H1 (cell line): ENCODE data around the gene TRAF1. TPM values are rescaled to one million over a fixed set of nuclear protein-coding genes. Genes with fewer than 3 reads are reported as not detected.

Source experiments
- CTCF ChIA-PET: fragments of 300-600 bp; sonication (Branson Sonifier 250); formaldehyde crosslinking; loops from one replicate; lab custom pipeline; 2021; ENCODE audit not compliant: partially characterized antibody; lab: Charles Lee
- POLR2A ChIA-PET: fragments of 300-600 bp; sonication (Branson Sonifier 250); formaldehyde crosslinking; loops from one replicate; lab custom pipeline; 2021; ENCODE audit warnings: inconsistent platforms; ENCODE audit not compliant: partially characterized antibody; lab: Charles Lee
- DNase-seq, 2 experiments: peaks; one replicate each; pipeline versions ENCODE4 v3.0.0 to v3.0.0-alpha.2; 2010 to 2022; ENCODE audit warnings: low spot score in 2 of 2, low read depth in 1 of 2, mixed read lengths in 1 of 2
- FAIRE-seq: peaks from 2 replicates; lab custom pipeline; 2011; peaks lifted over from hg19 to GRCh38; lab: Jason Lieb, UNC
- H2AFZ ChIP-seq: 2 replicates; pipeline ENCODE4 v1.8.1; 2012; ENCODE audit warnings: low read length, inconsistent platforms
- H2AK5ac ChIP-seq: 2 replicates; pipeline ENCODE4 v1.6.1; 2013; ENCODE audit warnings: low read depth, low read length
- H2BK120ac ChIP-seq: replicated peaks from 2 replicates; pipeline ENCODE3; 2013; ENCODE audit warnings: low read depth, low read length, inconsistent platforms
- H2BK12ac ChIP-seq: 2 replicates; pipeline ENCODE4 v1.6.1; 2013; ENCODE audit warnings: low read depth, low read length
- H2BK15ac ChIP-seq: 2 replicates; pipeline ENCODE4 v1.6.1; 2013; ENCODE audit warnings: low read length
- H2BK20ac ChIP-seq: 2 replicates; pipeline ENCODE4 v1.6.1; 2013; ENCODE audit warnings: low read length
- H2BK5ac ChIP-seq: 2 replicates; pipeline ENCODE4 v1.6.1; 2013; ENCODE audit warnings: low read depth, low read length
- H3K14ac ChIP-seq: 2 replicates; pipeline ENCODE4 v1.6.1; 2013; ENCODE audit warnings: inconsistent platforms; ENCODE audit not compliant: insufficient read length
- H3K18ac ChIP-seq: 2 replicates; pipeline ENCODE4 v1.6.1; 2013; ENCODE audit warnings: low read length; ENCODE audit errors: extremely low read depth
- H3K23ac ChIP-seq: 2 replicates; pipeline ENCODE4 v1.6.1; 2013; ENCODE audit warnings: inconsistent platforms; ENCODE audit not compliant: insufficient read length
- H3K23me2 ChIP-seq: 2 replicates; pipeline ENCODE4 v1.6.1; 2013; ENCODE audit warnings: low read depth, low read length
- H3K27ac ChIP-seq: 2 replicates; pipeline ENCODE4 v1.6.1; 2011; ENCODE audit warnings: low read depth, low read length, inconsistent platforms
- H3K27me3 ChIP-seq, 4 experiments: replicated peaks in 1 of 4; 1 replicate in 1 of 4; 2 replicates in 3 of 4; pipeline versions ENCODE4 v1.6.1 to v1.8.1; 2011 to 2013; ENCODE audit warnings: low read length in 3 of 4, mild to moderate bottlenecking in 3 of 4, inconsistent platforms in 2 of 4, mixed read lengths in 2 of 4, moderate library complexity in 1 of 4; ENCODE audit not compliant: control insufficient read depth in 3 of 4, insufficient read depth in 3 of 4; ENCODE audit errors: extremely low read depth in 1 of 4
- H3K36me3 ChIP-seq, 4 experiments: 2 replicates each; pipeline versions ENCODE4 v1.6.1 to v1.8.1; 2011 to 2013; ENCODE audit warnings: mild to moderate bottlenecking in 4 of 4, low read length in 3 of 4, moderate library complexity in 2 of 4, control low read depth in 1 of 4, inconsistent platforms in 1 of 4; ENCODE audit not compliant: insufficient read depth in 4 of 4, control insufficient read depth in 2 of 4
- H3K4ac ChIP-seq: replicated peaks from 2 replicates; pipeline ENCODE3; 2013; ENCODE audit warnings: low read length, low read depth, mixed read lengths, inconsistent platforms; ENCODE audit not compliant: insufficient read length
- H3K4me1 ChIP-seq, 4 experiments: replicated peaks in 1 of 4; 1 replicate in 1 of 4; 2 replicates in 3 of 4; pipeline versions ENCODE4 v1.6.1 to v1.8.1; 2011 to 2013; ENCODE audit warnings: low read length in 3 of 4, inconsistent platforms in 2 of 4, mixed read lengths in 1 of 4; ENCODE audit not compliant: insufficient read depth in 4 of 4, control insufficient read depth in 3 of 4
- H3K4me2 ChIP-seq, 2 experiments: 2 replicates each; pipeline versions ENCODE4 v1.6.1 to v1.8.1; 2011 to 2013; ENCODE audit warnings: low read depth in 2 of 2, low read length in 2 of 2, control low read depth in 1 of 2, inconsistent platforms in 1 of 2, mild to moderate bottlenecking in 1 of 2; ENCODE audit not compliant: insufficient read depth in 1 of 2
- H3K4me3 ChIP-seq, 4 experiments: fragments of 200-600, 300-600 bp in 1 of 4; sonication (generic), shearing (Covaris generic), sonication (Bioruptor Twin) in 1 of 4; 2 replicates each; pipeline versions ENCODE4 v1.5.1 to v1.8.1; 2011 to 2016; ENCODE audit warnings: low read length in 4 of 4, low read depth in 3 of 4, control low read depth in 2 of 4, inconsistent platforms in 2 of 4, mild to moderate bottlenecking in 2 of 4, mixed read lengths in 1 of 4, moderate library complexity in 1 of 4; ENCODE audit not compliant: insufficient read depth in 2 of 4; ENCODE audit errors: extremely low read depth in 1 of 4
- H3K56ac ChIP-seq: replicated peaks from 2 replicates; pipeline ENCODE3; 2013; ENCODE audit warnings: low read depth, mild to moderate bottlenecking, mixed read lengths, low read length, inconsistent platforms; ENCODE audit not compliant: insufficient read length
- H3K79me1 ChIP-seq: 2 replicates; pipeline ENCODE4 v1.6.1; 2013; ENCODE audit warnings: low read depth, low read length, control low read depth
- H3K79me2 ChIP-seq, 2 experiments: 2 replicates each; pipeline versions ENCODE4 v1.6.1 to v1.8.1; 2012 to 2013; ENCODE audit warnings: low read length in 2 of 2, mild to moderate bottlenecking in 2 of 2, inconsistent platforms in 1 of 2; ENCODE audit not compliant: insufficient read depth in 2 of 2, control insufficient read depth in 1 of 2
- H3K9ac ChIP-seq, 4 experiments: replicated peaks in 1 of 4; 1 replicate in 1 of 4; 2 replicates in 3 of 4; pipeline versions ENCODE4 v1.6.1 to v1.8.1; 2011 to 2013; ENCODE audit warnings: low read depth in 3 of 4, low read length in 3 of 4, control low read depth in 2 of 4, mild to moderate bottlenecking in 2 of 4, moderate library complexity in 2 of 4, inconsistent platforms in 1 of 4; ENCODE audit errors: extremely low read depth in 1 of 4
- H3K9me3 ChIP-seq, 2 experiments: 2 replicates each; pipeline versions ENCODE4 v1.6.1 to v1.8.1; 2012 to 2013; ENCODE audit warnings: mild to moderate bottlenecking in 2 of 2, moderate library complexity in 2 of 2, control low read depth in 1 of 2, inconsistent platforms in 1 of 2, low read depth in 1 of 2, low read length in 1 of 2, mixed read lengths in 1 of 2; ENCODE audit not compliant: insufficient read depth in 2 of 2
- H4K20me1 ChIP-seq, 2 experiments: replicated peaks in 1 of 2; 2 replicates each; pipeline versions ENCODE3 to v1.8.1; 2011 to 2013; ENCODE audit warnings: inconsistent platforms in 2 of 2, low read length in 2 of 2, mild to moderate bottlenecking in 1 of 2; ENCODE audit not compliant: insufficient read depth in 2 of 2, control insufficient read depth in 1 of 2
- H4K5ac ChIP-seq: 2 replicates; pipeline ENCODE4 v1.6.1; 2013; ENCODE audit warnings: low read length, low read depth, mixed read lengths, inconsistent platforms; ENCODE audit not compliant: insufficient read length
- H4K8ac ChIP-seq: 2 replicates; pipeline ENCODE4 v1.8.0; 2013; ENCODE audit warnings: mild to moderate bottlenecking, moderate library complexity, low read length, inconsistent platforms; ENCODE audit not compliant: insufficient read depth; ENCODE audit errors: extremely low read depth
- H4K91ac ChIP-seq: replicated peaks from 2 replicates; pipeline ENCODE3; 2013; ENCODE audit warnings: low read length, mixed read lengths, inconsistent platforms; ENCODE audit not compliant: insufficient read length
- CBX8 ChIP-seq: fragments of 300-800, 300-1000 bp; sonication (generic); IDR thresholded peaks from 2 replicates; pipeline ENCODE4 v1.7.1; 2016; ENCODE audit warnings: low read depth, low read length, borderline replicate concordance
- CREB1 ChIP-seq: IDR thresholded peaks from 2 replicates; pipeline ENCODE4 v1.6.1; 2012; ENCODE audit warnings: inconsistent platforms
- KDM1A ChIP-seq: fragments of 200-600, 300-600 bp; sonication (generic); IDR thresholded peaks from 2 replicates; pipeline ENCODE4 v1.7.1; 2016; ENCODE audit warnings: mild to moderate bottlenecking, low read length, borderline replicate concordance
- MAX ChIP-seq: IDR thresholded peaks from 2 replicates; pipeline ENCODE4 v1.6.1; 2012; ENCODE audit warnings: inconsistent platforms
- SIN3A ChIP-seq, 2 experiments: IDR thresholded peaks in 1 of 2; conservative IDR thresholded peaks in 1 of 2; 2 replicates each; pipeline ENCODE4 v1.6.1; 2011 to 2012; ENCODE audit warnings: low read length in 2 of 2, improper control_type of control experiment in 1 of 2, low read depth in 1 of 2, mild to moderate bottlenecking in 1 of 2
- WGBS, 2 experiments: shearing (Covaris generic) in 1 of 2; methylation state at CpG; one replicate each; pipeline versions ENCODE4 v1.1.6 to v1.1.7; 2013 to 2015; ENCODE audit warnings: low lambda C conversion rate in 2 of 2, mixed read lengths in 2 of 2, inconsistent platforms in 1 of 2, low coverage in 1 of 2, missing lambda C conversion rate in 1 of 2; ENCODE audit not compliant: insufficient replicate concordance in 2 of 2, insufficient coverage in 1 of 2, insufficient read length in 1 of 2; ENCODE audit errors: extremely low coverage in 1 of 2, missing lambda C conversion rate in 1 of 2; 5-methylcytosine and 5-hydroxymethylcytosine counted together
- polyA plus RNA-seq, 7 experiments: library from polyadenylated mRNA; depleted of rRNA in 3 of 7; stranded (reverse) in 5 of 7; unstranded in 2 of 7; fragments of >200 nt in 5 of 7; fragments of 200-250 nt in 2 of 7; gene quantifications; 1 replicate in 5 of 7; 2 replicates in 1 of 7; 4 replicates in 1 of 7; pipeline versions ENCODE4 v1.2.1 to v1.2.3, GENCODE V29; 2011 to 2013; ENCODE audit warnings: missing spikeins in 2 of 7, mixed read lengths in 2 of 7
- total RNA-seq: library from RNA; stranded (reverse); fragmentation: NEBNext Ultra II Directional; extraction: Animal tissue kit (Norgen Biotek cat#: 25700); gene quantifications from 2 replicates; pipeline ENCODE4 v1.2.1, GENCODE V29; 2021

The TRAF1 gene
- total and polyA plus RNA-seq, 2 of the 8 experiments (the other 6 are each of a cell fraction or from before 2014, with no cell fraction given), result 1.6 to 3.2 TPM

- Histone ChIP-seq H3K4ac (no peak overlapping the region), H4K8ac (no peak overlapping the region), H3K23me2 (no peaks in the 10 kb centered on the region), H3K36me3 (no peaks in the 10 kb centered on the region), H3K18ac (no peak overlapping the region), H2AFZ (no peak overlapping the region), H4K91ac (no peak overlapping the region), H3K14ac (no peak overlapping the region), H3K4me2 (no peak overlapping the region), H3K56ac (no peak overlapping the region), H3K9me3 (no peaks in the 10 kb centered on the region), H2BK20ac (no peak overlapping the region; the same call in 1 of the 2 replicates), H4K5ac (no peak overlapping the region), H2BK12ac (no peak overlapping the region), H2BK15ac (no peak overlapping the region), H2BK120ac (no peak overlapping the region), H3K27ac (no peak overlapping the region), H3K79me2 (no peaks in the 10 kb centered on the region), H3K79me1 (no peaks in the 10 kb centered on the region), H4K20me1 (no peaks in the 10 kb centered on the region), H3K9ac (no peak overlapping the region), H3K4me1 (peaks cover 0 to 12% (median 8%) of the 10 kb centered on the region in 4 experiments; a peak in 5 of 7 replicates), H2BK5ac (no peak overlapping the region), H3K27me3 (no peaks in the 10 kb centered on the region; a peak in 1 of 7 replicates), H2AK5ac (no peak overlapping the region), H3K4me3 (no peak overlapping the region), H3K23ac (no peak overlapping the region)
- DNase-seq, result peak in 1 of 2 experiments; percentile 77
- no peak for FAIRE-seq
- TF ChIP-seq CBX8 (no peak), KDM1A (peak; percentile 93), SIN3A (conservative IDR thresholded peaks at IDR 0.05 in 1 of 2, IDR thresholded peaks at IDR 0.05 in 1 of 2; ENCODE audit: low read depth in 1 of 2, low read length in 2 of 2) (0 out of 4 replicates have a peak, but pooled peaks have one; percentile 54 to 70), MAX (0 out of 2 replicates have a peak, but pooled peaks have one; percentile 22), CREB1 (0 out of 2 replicates have a peak, but pooled peaks have one; percentile 15)
- 86% methylated on average over 4 of the region's 4 CpGs; no CpG with 5 or more reads in 1 of the 2 experiments for WGBS, 2 experiments
- ChIA-PET CTCF (interaction anchor here (1.0 to 8.5 kb wide), 9 partner anchors 8 to 158 kb away, joined by 3 to 71 read pairs (median 4); no protein-coding TSS in a partner anchor), POLR2A (interaction anchor here (1.0 to 1.1 kb wide), 2 partner anchors 10 to 81 kb away, joined by 3 read pairs; no protein-coding TSS in a partner anchor)
Observed at GRCh38 chr9:120913647-120914264, 12.8 kb downstream of the TRAF1 start.
